Measurements from ENCODE around the gene ZBTB20. TPM values are rescaled to one million over a fixed set of nuclear protein-coding genes. Genes with fewer than 3 reads are reported as not detected.

ZBTB20 gene
- total and polyA plus RNA-seq, 12 donors = 2.8 to 167 (median 108) TPM

- Histone ChIP-seq H3K9me3 (replicated peaks in 1 of 3) (no peaks in the 10 kb centered on the region), H3K4me1 (replicated peaks in 1 of 2) (no peaks in the 10 kb centered on the region), H3K36me3 (replicated peaks in 1 of 2) (no peaks in the 10 kb centered on the region), H3K4me3 (no peak overlapping the region), H3K27me3 (no peaks in the 10 kb centered on the region), H3K27ac (no peak overlapping the region)
- 45 to 52% (median 51%) methylated on average over 3 of the region's 3 CpGs for WGBS, 4 donors
- TF ChIP-seq CTCF (IDR thresholded peaks at IDR 0.05) = no peak
- no peak for TF ChIP-seq POLR2A (IDR thresholded peaks at IDR 0.05)
- intact Hi-C loops (cut with DNase I) = no loop called here
- DNase-seq = no peak
Observed at GRCh38 chr3:114732353-114732752, 414.7 kb downstream of the ZBTB20 start.

- no peak for DNase-seq
- intact Hi-C loops (cut with DNase I) = no loop called here
- WGBS, 4 donors = 43 to 71% (median 64%) methylated on average over 1 of the region's 1 CpG
- Histone ChIP-seq H3K27me3 (no peaks in the 10 kb centered on the region), H3K4me1 (replicated peaks in 1 of 2) (no peaks in the 10 kb centered on the region), H3K4me3 (no peak overlapping the region), H3K9me3 (replicated peaks in 1 of 3) (no peaks in the 10 kb centered on the region), H3K27ac (no peak overlapping the region), H3K36me3 (replicated peaks in 1 of 2) (no peaks in the 10 kb centered on the region)
- TF ChIP-seq POLR2A (IDR thresholded peaks at IDR 0.05) (no peak), CTCF (IDR thresholded peaks at IDR 0.05) (no peak)
Observed at GRCh38 chr3:114730397-114730796, 416.7 kb downstream of the ZBTB20 start.

GRCh38 chr3:114727373-114727772 lies 419.7 kb downstream of the ZBTB20 start:
- H3K9me3 ChIP-seq (replicated peaks in 1 of 3) = no peaks in the 10 kb centered on the region
- no peaks in the 10 kb centered on the region for H3K27me3 ChIP-seq
- no peak overlapping the region for H3K4me3 ChIP-seq
- intact Hi-C loops (cut with DNase I) = no loop called here
- WGBS, 4 donors = 47 to 59% (median 52%) methylated on average over 1 of the region's 1 CpG
- H3K4me1 ChIP-seq (replicated peaks in 1 of 2) = no peaks in the 10 kb centered on the region
- TF ChIP-seq CTCF (IDR thresholded peaks at IDR 0.05) = no peak
- TF ChIP-seq POLR2A (IDR thresholded peaks at IDR 0.05) = no peak
- DNase-seq = no peak
- H3K36me3 ChIP-seq (replicated peaks in 1 of 2) = no peaks in the 10 kb centered on the region
- no peak overlapping the region for H3K27ac ChIP-seq

GRCh38 chr3:114725966-114726365 lies 421.1 kb downstream of the ZBTB20 start:
- Histone ChIP-seq H3K9me3 (replicated peaks in 1 of 3) (no peaks in the 10 kb centered on the region), H3K4me1 (replicated peaks in 1 of 2) (peaks cover 0 to 7% of the 10 kb centered on the region in 2 donors), H3K4me3 (no peak overlapping the region), H3K36me3 (replicated peaks in 1 of 2) (no peaks in the 10 kb centered on the region), H3K27me3 (no peaks in the 10 kb centered on the region), H3K27ac (no peak overlapping the region)
- no peak for TF ChIP-seq POLR2A (IDR thresholded peaks at IDR 0.05)
- no peak for TF ChIP-seq CTCF (IDR thresholded peaks at IDR 0.05)
- no peak for DNase-seq
- intact Hi-C loops (cut with DNase I) = no loop called here
- WGBS, 4 donors = 88 to 95% (median 93%) methylated on average over 3 of the region's 3 CpGs
